ENCODE measurements around the gene SLC25A10. TPM values are rescaled to one million over a fixed set of nuclear protein-coding genes. Genes with fewer than 3 reads are reported as not detected.

Gene SLC25A10, protein sequence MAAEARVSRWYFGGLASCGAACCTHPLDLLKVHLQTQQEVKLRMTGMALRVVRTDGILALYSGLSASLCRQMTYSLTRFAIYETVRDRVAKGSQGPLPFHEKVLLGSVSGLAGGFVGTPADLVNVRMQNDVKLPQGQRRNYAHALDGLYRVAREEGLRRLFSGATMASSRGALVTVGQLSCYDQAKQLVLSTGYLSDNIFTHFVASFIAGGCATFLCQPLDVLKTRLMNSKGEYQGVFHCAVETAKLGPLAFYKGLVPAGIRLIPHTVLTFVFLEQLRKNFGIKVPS
- 13.9 and 14.2 TPM in 2 replicates for total RNA-seq

DNA sequence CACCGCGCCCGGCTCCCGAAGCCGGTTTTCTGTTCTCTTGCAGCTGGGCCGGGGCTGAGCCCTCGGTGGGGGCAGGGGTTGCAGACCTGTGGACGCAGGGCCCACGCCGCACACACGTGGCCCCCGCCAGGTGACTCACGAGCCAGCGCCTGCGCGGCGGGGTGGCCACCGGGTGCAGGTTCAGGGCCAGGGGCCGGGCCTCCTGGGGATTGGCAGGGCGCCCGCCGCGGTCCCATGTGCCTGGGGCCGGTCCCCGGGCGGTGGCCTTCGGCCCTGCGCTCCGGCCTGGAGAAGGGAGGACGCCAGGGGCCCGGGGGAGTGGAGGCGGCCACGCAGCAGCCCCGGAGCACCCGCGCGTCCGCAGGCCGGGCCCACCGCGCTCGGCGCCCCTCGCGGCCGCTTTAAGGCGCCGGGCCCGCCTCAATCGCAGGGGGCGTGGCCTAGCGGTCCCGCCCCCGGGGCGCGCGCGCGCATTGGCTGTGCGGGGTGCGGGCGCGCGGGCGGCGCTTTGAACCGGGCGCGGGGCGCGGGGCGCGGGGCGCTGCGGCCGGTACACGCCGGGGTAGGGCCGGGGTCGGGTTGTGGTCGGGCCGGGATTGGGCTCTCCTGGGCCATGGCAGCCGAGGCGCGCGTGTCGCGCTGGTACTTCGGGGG, at the start of gene SLC25A10:
SLC25A10 (plus strand) TSS at position 471 of the 654 bp plus-strand sequence; CDS start at position 614, 143 bp downstream.

DNA sequence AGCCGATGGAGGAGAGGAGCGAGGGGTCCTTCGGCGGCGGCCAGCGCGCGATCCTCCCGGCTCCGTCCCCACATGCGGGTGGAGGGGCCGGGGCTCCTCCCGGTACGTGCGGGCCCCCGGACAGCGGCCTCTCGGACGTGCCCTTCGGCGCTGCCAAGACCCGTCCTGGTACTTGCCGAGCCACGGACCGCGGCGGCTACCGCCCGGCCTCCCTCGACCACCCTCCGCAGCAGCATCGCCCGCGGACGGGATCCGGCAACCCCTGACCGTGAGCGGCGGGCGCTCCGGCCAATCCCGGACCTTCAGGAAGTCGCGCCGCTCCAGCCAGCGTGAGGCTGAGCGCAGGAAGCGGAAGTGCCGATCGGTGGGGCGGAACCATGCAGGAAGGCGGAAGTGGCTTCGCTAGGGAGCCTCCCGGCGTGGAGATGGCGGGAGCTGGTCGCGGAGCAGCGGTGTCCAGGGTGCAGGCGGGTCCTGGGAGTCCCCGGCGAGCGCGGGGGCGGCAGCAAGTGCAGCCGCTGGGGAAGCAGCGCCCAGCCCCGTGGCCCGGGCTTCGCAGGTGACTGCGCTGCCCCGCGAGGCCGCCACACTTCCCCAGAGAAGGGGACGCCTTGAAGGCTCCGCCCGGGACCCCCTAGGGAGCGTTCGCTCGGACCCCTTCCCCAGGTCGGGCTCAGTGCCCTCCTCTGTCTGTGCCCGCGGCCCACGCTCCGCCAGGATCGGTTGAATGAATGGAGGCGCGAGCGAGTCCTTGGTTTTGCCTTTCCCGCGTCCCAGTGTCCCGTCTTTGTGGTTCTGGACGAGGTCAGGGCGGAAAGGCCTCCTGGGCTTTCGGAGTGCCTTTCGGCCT, 45.5 kb upstream of the SLC25A10 start, which contains the start of the genes CCDC137 and OXLD1:
CCDC137 (plus strand) TSS at position 396 of the 850 bp plus-strand sequence; CDS start at position 426, 30 bp downstream.
OXLD1 (minus strand) TSS at position 264 of the 850 bp plus-strand sequence; CDS start at position 236, 28 bp downstream.

DNA sequence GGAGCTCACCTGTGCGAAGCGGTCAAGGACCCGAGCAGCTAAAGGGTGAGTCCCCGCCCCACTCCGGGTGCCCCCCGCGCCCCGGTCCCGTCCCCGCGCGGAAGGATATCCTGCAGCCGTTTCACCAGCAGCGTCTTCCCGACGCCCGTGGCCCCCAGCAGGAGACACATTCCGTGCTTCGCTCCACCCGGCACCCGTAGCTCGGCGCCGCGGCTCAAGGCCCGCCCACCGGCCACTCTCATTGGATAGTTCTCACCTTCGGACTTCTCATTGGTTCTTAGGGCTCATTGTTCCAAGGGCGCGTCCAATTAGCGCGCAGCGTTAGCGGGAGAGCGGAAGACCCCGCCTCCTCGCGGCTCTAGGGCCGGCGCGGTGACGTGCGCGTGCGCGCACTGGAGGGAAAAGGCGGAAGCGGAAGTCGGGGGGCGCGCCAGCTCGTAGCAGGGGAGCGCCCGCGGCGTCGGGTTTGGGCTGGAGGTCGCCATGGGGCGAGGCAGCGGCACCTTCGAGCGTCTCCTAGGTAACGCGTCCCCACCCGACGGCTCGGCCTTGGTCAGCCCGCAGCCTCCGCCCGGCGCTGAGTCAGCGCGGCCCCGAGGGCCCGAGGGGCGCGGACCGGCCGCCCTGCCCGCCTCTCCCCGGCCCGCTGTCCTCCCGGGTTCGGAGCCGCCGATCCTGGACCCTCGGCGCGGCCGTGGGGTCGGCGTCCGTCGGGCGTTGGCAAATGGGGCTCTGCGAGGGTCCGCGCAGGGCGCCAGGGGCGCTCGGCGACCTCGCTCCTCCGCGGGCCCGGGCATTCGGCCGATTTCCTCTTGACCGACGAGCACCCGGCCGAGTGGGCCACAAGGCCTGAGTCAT, 28.3 kb upstream of the SLC25A10 start, which contains the start of the genes ARL16 and HGS:
ARL16 (minus strand) TSS at position 214 of the 858 bp plus-strand sequence; CDS start at position 170, 44 bp downstream.
HGS (plus strand) TSS at position 428 of the 858 bp plus-strand sequence; CDS start at position 484, 56 bp downstream.

DNA sequence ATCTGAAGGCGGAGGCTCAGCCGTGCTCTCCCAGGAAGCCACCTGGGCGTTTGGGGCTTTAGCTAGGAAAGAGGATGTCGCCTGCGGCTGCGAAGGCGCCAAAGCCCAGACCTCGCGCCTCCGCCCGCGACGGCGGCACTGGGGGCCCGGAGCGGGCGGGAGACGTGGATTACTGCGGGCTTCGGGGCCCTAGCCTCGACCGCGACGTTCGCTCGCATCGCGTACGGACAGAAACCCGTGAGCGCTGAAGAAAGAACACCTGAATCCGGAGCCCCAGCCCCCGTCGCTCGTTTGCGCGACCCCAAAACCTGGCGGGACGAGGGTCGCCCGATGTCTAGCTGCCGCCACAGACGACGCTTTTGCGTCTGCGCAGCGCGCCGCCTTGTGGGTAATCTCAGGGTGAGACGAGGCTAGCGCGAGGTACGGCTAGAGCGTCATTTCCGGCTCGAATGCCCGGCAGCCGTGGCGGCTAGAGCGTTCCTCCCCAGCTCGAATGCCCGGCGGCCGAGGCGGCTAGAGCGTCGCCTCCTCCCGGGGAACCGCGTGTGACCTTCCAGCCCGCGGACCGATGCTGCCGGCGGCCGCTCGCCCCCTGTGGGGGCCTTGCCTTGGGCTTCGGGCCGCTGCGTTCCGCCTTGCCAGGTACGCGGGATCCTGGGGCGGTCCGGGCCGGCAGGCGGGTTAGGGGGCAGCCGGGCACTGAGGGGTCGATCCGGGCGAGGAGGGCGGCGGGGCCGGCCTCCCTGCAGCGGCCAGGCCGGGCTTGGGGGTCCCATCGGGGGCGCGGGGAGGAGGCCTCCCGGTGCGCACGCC, 8.9 kb upstream of the SLC25A10 start, which contains the start of gene MRPL12:
MRPL12 (plus strand) TSS at position 434 of the 813 bp plus-strand sequence; CDS start at position 569, 135 bp downstream.

Other genes with a start within 250 kb of the SLC25A10 start
- 7,047 and 9,439 TPM in 2 replicates for gene ACTG1, start 199.5 kb upstream of the SLC25A10 start, total RNA-seq
- gene FSCN2, start 183.9 kb upstream of the SLC25A10 start, total RNA-seq, result 0.16 and 1.1 TPM in 2 replicates
- 12.1 and 27.3 TPM in 2 replicates for gene FAAP100, start 159.9 kb upstream of the SLC25A10 start, total RNA-seq
- 63.1 and 155 TPM in 2 replicates for gene NPLOC4, start 75.2 kb upstream of the SLC25A10 start, total RNA-seq
- gene TSPAN10, start 75.1 kb upstream of the SLC25A10 start, total RNA-seq, result 0.16 and 1.3 TPM in 2 replicates
- gene PDE6G, start 55.7 kb upstream of the SLC25A10 start, total RNA-seq, result 0.81 and 3.5 TPM in 2 replicates
- gene OXLD1, start 45.7 kb upstream of the SLC25A10 start, total RNA-seq, result 21.6 and 32.9 TPM in 2 replicates
- 9.2 and 10.7 TPM in 2 replicates for gene CCDC137, start 45.5 kb upstream of the SLC25A10 start, total RNA-seq
- gene ARL16, start 28.5 kb upstream of the SLC25A10 start, total RNA-seq, result 17.8 and 25.3 TPM in 2 replicates
- 51.5 and 85.7 TPM in 2 replicates for gene HGS, start 28.3 kb upstream of the SLC25A10 start, total RNA-seq
- 7.6 and 8.7 TPM in 2 replicates for gene MRPL12, start 8.9 kb upstream of the SLC25A10 start, total RNA-seq
- gene GCGR, start 91.9 kb downstream of the SLC25A10 start, total RNA-seq, result not detected in 2 replicates
- 120 and 122 TPM in 2 replicates for gene MCRIP1, start 121.0 kb downstream of the SLC25A10 start, total RNA-seq
- gene PPP1R27, start 122.8 kb downstream of the SLC25A10 start, total RNA-seq, result not detected in 2 replicates
- 635 and 762 TPM in 2 replicates for gene P4HB, start 148.3 kb downstream of the SLC25A10 start, total RNA-seq
- 105 and 173 TPM in 2 replicates for gene ARHGDIA, start 159.1 kb downstream of the SLC25A10 start, total RNA-seq
- gene ALYREF, start 179.3 kb downstream of the SLC25A10 start, total RNA-seq, result 167 and 225 TPM in 2 replicates
- 128 and 151 TPM in 2 replicates for gene ANAPC11, start 179.4 kb downstream of the SLC25A10 start, total RNA-seq
- gene NPB, start 190.0 kb downstream of the SLC25A10 start, total RNA-seq, result 0.19 TPM in 1 of 2 replicates, not detected in the other
- gene PCYT2, start 199.1 kb downstream of the SLC25A10 start, total RNA-seq, result 39.6 and 48.7 TPM in 2 replicates
- 21.1 and 22.8 TPM in 2 replicates for gene SIRT7, start 205.9 kb downstream of the SLC25A10 start, total RNA-seq
- 12.0 and 22.8 TPM in 2 replicates for gene MAFG, start 215.5 kb downstream of the SLC25A10 start, total RNA-seq
- 35.5 and 101 TPM in 2 replicates for gene PYCR1, start 225.0 kb downstream of the SLC25A10 start, total RNA-seq
- gene MYADML2, start 234.9 kb downstream of the SLC25A10 start, total RNA-seq, result not detected in 2 replicates
- gene NOTUM, start 248.9 kb downstream of the SLC25A10 start, total RNA-seq, result 0.19 TPM in 1 of 2 replicates, not detected in the other